Suppressor macrophage treated with lipopolysaccharide for 1 hour (primary cell): ENCODE results near the gene P2RY2.

Source experiments
- DNase-seq, 3 donors: peaks; one replicate each; pipeline ENCODE4 v3.0.0-alpha.2; 2020 to 2022

Gene P2RY2

GRCh38 chr11:73205661-73206343 lies 12.3 kb upstream of the P2RY2 start:
- DNase-seq = no peak

DNA sequence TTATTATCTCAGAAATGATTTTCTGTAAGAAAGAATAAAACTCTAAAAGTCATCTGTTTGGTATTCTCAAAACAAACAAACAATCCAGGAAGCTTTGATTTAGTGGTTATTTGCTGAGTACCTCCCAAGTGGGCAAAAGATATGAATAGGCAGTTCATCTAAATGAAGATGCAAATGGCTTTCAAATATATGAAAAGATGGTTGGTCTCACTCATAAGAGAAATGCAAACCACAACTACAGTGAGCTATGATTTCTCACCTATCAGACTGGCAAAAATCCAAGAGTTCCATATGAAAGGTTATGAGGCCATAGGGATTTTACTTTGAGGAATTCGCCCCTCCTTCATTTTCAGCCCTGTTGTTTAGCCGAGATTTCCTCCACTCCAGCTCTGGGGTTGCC lies 11.3 kb upstream of the P2RY2 start:
- no peak for DNase-seq

DNA sequence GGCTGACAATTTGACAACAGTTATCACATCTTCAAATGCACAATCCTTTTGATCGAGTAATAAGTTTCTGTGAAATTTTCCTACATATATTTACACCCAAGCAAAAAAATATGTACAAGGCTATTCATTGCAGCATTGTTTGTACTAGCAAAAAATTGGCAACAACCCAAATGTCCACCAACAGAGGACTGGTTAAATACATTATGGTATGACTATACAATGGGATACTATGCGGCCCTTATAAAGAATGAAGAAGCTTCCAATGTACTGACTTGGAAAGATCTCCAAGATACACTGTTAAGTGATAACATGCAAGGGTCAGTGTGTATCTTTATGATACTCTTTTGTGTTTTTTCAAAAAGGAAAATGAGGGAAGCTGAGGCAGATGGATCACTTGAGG lies 8.2 kb upstream of the P2RY2 start:
- no peak for DNase-seq

DNA sequence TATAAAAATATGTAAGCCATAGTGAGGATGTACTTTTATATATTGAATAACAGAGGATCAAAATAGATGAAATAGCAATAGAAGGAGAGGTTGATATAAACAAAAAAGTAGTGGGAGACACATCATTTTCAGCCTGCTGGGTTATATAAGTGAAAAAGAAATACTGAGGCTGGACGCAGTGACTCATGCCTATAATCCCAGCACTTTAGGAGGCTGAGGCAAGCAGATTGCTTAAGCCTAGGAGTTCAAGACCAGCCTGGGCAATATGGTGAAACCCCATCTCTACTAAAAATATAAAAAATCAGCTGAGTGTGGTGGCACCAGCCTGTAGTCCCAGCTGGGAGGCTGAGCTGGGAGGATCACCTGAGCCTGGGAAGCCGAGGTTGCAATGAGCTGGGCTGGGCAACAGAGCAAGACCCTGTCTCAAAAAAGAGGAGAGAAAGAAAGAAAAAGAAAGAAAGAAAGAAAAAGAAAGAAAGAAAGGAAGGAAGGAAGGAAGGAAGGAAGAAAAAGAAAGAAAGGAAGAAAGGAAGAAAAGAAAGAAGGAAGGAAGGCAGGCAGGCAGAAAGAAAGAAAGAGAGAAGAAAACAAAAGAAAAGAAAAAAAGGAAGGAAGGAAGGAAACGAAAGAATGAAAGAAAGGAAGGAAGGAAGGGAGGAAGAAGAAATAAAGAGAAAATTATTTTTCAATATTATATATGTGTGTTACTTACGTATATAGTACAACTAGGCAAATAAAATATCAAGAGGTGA lies 7.0 kb upstream of the P2RY2 start:
- DNase-seq = peak; percentile 42 to 52 (median 51)

GRCh38 chr11:73213196-73214143 lies 4.6 kb upstream of the P2RY2 start:
- no peak for DNase-seq

DNA sequence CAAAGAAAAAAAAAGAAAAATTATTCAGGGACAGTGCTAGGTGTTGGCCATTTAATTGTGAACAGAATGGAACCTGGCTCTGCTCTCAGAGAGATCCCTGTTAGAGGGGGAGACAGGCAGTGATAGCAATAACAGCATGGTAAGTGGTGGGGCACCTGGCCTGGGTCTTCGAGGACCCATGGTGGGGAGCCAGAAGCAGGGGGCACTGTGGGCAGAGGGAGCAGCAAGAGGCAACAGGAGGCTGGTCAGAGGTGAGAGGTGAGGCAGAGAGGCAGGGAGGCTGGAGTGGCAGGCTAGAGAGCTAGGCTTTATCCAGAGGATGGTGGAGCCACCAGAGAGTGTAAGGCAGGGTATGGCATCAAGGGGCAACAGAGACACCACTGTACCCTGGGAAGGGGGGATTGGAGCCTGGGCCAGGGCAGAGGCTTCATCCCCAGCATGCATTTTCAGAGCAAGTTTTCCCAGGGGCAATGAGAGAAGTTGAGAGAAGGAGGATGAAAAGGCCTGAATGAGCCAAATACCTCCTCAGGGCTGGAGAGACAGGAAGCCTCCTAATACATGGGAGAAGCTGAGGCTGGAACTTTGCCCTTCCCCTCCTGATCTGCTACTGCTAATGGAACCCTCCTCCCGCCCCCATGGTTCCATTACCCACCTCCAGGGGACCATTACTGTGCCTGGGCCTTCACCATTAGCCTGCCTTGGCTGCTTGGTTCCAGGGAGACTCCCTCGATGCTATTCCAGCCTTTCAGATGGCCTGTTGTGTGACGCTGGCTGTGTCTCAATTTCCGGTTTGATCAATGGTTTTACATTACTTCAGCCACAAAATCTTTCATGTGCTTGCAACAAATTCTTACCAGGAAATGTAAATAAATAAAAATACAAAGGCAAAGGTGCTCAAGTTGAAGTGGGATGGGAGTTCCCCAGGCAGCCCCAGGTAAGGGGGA lies 2.6 kb upstream of the P2RY2 start:
- peak; percentile 31 to 41 (median 37) for DNase-seq

GRCh38 chr11:73216465-73216864 lies 1.6 kb upstream of the P2RY2 start:
- peak; percentile 35 to 46 (median 38) for DNase-seq

- DNase-seq = no peak
Observed at GRCh38 chr11:73217131-73217809, 811 bp upstream of the P2RY2 start.

DNA sequence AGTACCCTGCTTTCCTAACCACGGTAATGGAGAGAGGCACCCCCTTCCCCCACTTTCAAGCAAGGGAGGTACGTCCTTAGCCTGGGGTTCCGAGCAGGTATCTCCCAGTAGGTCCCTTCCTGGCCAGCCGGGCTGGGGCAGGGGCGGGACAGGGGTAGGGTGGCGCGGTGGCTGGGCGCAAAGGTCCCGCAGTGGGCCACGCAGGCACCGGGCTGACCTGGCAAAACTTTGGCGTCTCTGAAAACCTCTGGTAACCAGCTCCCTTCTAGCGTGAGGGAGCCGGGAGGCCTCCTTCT lies 323 bp upstream of the P2RY2 start:
- no peak for DNase-seq

DNA sequence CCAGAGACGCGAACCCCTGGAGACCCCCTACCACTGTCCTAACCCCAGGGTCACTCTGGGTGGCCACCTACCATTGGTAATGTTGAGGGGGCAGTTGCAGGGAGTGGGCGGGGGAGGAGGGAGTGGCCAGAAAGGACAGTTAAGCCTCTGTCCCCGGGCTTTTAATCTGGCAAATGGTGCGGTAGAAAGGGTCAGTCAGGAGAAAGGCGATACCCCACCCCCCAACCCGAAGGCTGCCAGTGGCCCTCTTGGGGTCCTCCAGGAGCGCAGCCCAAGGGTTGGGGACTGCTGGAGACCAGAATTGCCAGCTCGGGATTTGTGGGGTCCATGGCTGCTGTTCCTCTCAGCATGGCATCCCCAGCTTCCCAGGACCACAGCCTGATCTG lies 742 bp downstream of the P2RY2 start:
- DNase-seq = no peak

GRCh38 chr11:73219396-73220285 lies 1.6 kb downstream of the P2RY2 start:
- no peak for DNase-seq

DNA sequence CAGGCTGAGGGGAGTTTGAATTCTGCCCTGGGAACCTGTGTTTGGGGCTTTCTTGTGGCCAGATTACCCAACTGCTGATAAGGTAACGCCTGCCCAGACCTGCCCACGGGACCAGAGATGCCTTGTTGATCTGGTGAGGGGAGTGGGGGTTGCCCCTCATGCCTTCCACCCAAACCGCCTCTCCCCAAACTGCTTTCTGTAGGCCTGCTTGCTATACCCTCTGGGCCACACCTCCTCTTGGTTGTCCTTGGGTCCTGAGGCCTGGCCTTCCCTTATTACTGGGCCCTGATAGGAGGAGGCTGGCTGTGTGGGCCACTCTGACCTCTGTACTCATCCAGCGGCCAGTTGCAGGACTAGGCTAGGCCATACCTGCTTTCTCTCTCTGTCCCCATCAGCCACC lies 3.4 kb downstream of the P2RY2 start:
- DNase-seq = no peak

GRCh38 chr11:73221996-73222395 lies 3.9 kb downstream of the P2RY2 start:
- no peak for DNase-seq

DNA sequence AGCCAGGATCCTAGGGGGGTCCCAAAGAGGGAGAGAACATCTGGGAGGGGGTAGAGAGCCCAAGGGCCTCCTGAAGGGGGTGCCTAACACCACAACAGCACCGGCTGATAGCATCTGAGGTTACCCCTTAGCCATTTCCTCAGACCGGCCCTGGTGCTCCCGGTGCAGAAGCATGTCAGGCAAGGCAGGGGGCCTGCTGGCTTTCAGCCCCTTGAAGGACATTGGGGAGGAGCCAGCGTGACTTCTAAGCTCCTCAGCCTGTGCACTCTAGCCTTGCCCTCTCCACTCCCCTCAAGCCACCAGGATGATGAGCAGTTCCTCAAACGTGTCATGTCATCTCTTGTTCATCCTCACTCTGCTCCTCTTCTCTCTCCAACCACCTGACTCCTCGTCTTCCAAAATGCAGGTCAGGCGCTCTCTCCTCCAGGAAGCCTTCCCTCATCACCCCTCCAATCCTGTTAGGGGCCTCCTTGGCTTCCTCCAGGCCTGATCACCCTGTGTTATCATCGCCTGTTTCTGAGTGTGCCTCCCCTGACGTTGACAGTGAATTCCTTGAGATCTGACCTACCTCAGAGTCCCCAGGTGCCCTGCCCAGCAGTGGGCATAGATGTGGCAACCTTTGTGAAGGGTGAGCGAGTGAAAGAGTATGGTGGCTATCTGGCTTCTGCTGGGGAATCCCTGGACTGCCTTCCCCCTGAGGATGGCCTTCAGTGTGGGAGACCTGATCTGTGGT lies 6.1 kb downstream of the P2RY2 start:
- peak in 1 of 3 donors; percentile 22 for DNase-seq

- no peak for DNase-seq
Observed at GRCh38 chr11:73225001-73225686, 7.1 kb downstream of the P2RY2 start.

DNA sequence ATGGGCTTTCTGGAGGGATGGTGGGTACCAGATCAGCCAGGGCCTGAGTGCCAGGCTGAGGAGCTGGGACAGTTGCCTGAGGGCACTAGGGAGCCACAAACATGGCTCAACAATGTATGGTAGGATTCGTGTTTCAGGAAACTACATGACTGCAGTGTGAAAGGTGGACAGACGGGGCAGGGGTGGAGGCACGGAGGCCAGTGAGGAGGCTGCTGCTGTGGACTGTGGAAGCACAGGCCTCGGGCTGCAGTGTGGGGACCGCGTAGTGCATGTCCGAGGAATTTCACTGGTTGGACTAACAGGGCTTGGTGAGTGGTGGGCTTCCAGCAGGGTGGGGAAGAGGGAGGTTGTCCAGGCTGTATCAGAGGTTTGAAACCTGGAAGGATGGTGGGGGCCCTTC lies 7.8 kb downstream of the P2RY2 start:
- DNase-seq = no peak

DNA sequence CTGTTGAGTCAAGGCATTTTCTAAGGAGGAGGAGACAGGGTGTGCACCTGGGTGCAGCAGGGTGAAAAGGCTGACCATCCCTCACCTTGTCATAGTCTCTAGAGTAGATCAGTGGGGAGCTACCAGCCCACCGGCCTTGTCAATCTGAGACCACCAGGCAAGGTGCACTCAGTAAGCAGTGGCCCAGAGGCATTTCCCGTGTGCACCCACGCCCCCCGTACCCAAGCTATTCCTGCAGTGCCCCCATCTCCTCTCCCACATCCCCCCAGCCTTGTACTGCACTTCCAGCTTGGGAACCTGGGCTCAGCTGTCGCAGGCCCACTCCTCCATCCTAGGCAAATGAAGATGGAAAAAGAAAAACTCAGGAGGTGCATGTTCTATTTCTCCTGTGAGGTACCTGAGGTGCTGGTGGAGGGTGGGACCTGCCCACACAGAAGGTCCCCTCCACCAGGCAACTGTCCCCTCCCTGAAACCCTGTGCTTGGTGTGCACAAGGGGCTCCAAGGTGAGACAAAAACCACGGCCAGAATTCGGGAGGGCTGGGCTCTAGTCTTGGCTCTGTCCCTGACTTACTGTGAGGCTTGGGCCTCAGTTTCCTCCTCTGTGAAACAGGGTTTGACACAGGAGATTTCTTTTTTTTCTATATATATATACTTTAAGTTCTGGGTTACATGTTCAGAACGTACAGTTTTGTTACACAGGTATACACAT lies 8.4 kb downstream of the P2RY2 start:
- no peak for DNase-seq

DNA sequence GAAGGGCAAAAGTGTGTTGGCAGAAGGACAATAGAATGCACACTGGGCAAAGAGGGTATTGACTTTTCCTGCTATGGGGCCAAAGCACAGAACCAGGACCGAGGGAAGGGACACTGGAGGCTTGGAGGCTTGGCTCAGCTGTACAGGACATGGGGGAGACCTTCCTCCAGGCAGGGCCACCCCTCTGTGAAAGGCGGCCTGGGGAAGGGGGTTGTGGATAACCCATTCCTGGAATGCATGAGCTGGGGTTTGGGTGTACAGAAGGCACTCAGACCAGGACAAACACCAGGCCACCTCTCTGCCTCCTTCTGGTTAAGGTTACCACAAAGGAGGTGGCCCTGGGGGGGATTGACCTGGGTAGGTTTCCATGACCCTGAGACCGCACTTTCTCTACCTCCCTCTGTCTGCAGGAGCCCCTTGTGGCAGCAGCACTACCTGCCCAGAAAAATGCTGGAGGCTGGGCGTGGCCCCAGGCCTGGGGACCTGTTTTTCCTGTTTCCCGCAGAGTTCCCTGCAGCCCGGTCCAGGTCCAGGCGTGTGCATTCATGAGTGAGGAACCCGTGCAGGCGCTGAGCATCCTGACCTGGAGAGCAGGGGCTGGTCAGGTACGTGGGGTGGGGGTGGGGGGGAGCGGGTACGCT lies 9.6 kb downstream of the P2RY2 start:
- no peak for DNase-seq
